ENCODE measurements around the gene FAM174B.

Gene FAM174B

GRCh38 chr15:92655178-92655995, at the start of gene FAM174B:
Gene FAM174B, minus strand, starts transcription at chr15:92655775.
- Histone ChIP-seq H3K27me3 (replicated peaks; ENCODE audit: control insufficient read depth, insufficient read depth, low read length) (no peaks in the 10 kb centered on the region), H3K4me3 (replicated peaks; ENCODE audit: low read depth, low read length) (peak within 1 kb of the TSS; percentile 62), H3K36me3 (ENCODE audit: control insufficient read depth, insufficient read depth, low read length) (peaks cover 7% of the 10 kb centered on the region)
- peak; percentile 76 for DNase-seq (ENCODE audit: extremely low read depth, insufficient read length)
- peak; percentile 10 for TF ChIP-seq CTCF (IDR thresholded peaks at IDR 0.05; ENCODE audit: insufficient read depth, low read length, poor library complexity, severe bottlenecking)

DNA sequence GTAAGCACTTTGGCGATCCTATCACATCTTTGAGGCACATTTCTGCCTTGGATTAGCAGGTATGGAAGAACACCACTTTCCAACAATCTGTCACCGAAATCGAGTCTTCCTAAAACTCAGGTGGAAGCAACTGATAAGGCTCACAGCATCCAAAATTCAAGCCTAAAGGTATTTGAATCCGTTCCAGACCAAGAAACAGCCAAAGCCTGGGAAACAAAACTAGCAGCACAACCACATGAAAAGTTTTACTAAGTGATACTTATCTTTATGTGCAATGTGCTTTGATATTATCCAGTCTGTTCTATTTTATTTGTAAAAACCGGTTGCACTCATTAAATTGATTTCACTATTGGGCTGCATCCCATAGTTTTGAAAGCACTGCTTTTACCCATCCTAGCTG, 40.5 kb upstream of the FAM174B start:
- TF ChIP-seq CTCF (IDR thresholded peaks at IDR 0.05; ENCODE audit: insufficient read depth, low read length, poor library complexity, severe bottlenecking), result no peak
- DNase-seq (ENCODE audit: extremely low read depth, insufficient read length), result no peak
- Histone ChIP-seq H3K36me3 (ENCODE audit: control insufficient read depth, insufficient read depth, low read length) (no peaks in the 10 kb centered on the region), H3K27me3 (replicated peaks; ENCODE audit: control insufficient read depth, insufficient read depth, low read length) (no peaks in the 10 kb centered on the region), H3K4me3 (replicated peaks; ENCODE audit: low read depth, low read length) (no peak overlapping the region)

GRCh38 chr15:92693691-92694331, 38.2 kb upstream of the FAM174B start:
- DNase-seq (ENCODE audit: extremely low read depth, insufficient read length), result no peak
- TF ChIP-seq CTCF (IDR thresholded peaks at IDR 0.05; ENCODE audit: insufficient read depth, low read length, poor library complexity, severe bottlenecking), result peak; percentile 37
- H3K27me3 ChIP-seq (replicated peaks; ENCODE audit: control insufficient read depth, insufficient read depth, low read length), result no peaks in the 10 kb centered on the region

DNA sequence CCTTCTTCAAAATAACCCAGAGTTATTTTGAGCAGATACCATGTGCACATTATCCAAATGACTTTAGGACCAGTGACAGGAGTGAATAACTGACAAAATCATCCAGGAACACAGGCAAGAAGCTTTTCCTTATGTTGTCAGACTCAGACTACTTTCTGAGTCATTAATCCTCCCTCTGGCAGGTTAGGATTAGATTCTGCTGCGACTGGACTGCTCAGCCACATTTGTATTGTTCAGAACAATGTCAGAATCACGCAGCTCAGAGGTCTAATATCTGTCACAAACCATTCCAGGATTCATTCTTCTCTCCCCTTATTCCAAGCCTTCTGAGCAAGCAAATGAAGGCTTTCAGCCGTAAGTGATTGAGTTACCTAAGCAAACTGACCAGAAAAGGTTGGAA, 34.8 kb upstream of the FAM174B start:
- no peaks in the 10 kb centered on the region for H3K27me3 ChIP-seq (replicated peaks; ENCODE audit: control insufficient read depth, insufficient read depth, low read length)
- no peak overlapping the region for H3K4me3 ChIP-seq (replicated peaks; ENCODE audit: low read depth, low read length)
- no peak for DNase-seq (ENCODE audit: extremely low read depth, insufficient read length)
- H3K36me3 ChIP-seq (ENCODE audit: control insufficient read depth, insufficient read depth, low read length), result no peaks in the 10 kb centered on the region
- TF ChIP-seq CTCF (IDR thresholded peaks at IDR 0.05; ENCODE audit: insufficient read depth, low read length, poor library complexity, severe bottlenecking), result no peak

More at GRCh38 chr15:92693691-92694331, 38.2 kb upstream of the FAM174B start:
- Histone ChIP-seq H3K36me3 (ENCODE audit: control insufficient read depth, insufficient read depth, low read length) (no peaks in the 10 kb centered on the region), H3K4me3 (replicated peaks; ENCODE audit: low read depth, low read length) (no peak overlapping the region)

DNA sequence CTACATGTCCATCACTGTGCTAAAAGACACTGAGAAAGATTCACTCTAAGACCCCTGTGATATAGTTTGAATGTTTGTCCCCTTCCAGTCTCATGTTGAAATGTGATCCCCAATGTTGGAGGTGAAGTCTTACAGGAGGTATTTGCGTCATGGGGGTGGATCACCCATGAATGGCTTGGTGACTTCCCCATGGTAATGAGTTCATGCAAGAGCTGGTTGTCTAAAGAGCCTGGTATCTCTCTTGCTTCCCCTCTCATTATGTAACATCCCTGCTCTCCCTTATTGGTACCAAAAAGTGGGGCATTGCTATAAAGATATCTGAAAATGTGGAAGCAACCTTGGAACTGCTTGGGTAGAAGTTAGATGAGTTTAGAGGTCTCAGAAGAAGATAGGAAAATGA, 32.2 kb upstream of the FAM174B start:
- no peak for DNase-seq (ENCODE audit: extremely low read depth, insufficient read length)
- no peaks in the 10 kb centered on the region for H3K27me3 ChIP-seq (replicated peaks; ENCODE audit: control insufficient read depth, insufficient read depth, low read length)
- H3K4me3 ChIP-seq (replicated peaks; ENCODE audit: low read depth, low read length), result no peak overlapping the region
- no peaks in the 10 kb centered on the region for H3K36me3 ChIP-seq (ENCODE audit: control insufficient read depth, insufficient read depth, low read length)
- TF ChIP-seq CTCF (IDR thresholded peaks at IDR 0.05; ENCODE audit: insufficient read depth, low read length, poor library complexity, severe bottlenecking), result no peak
